ENCODE results near the gene CST6.
A peak's percentile ranks its signal among the peaks of the same experiment; 100 is the strongest.

The CST6 gene, protein sequence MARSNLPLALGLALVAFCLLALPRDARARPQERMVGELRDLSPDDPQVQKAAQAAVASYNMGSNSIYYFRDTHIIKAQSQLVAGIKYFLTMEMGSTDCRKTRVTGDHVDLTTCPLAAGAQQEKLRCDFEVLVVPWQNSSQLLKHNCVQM

DNA sequence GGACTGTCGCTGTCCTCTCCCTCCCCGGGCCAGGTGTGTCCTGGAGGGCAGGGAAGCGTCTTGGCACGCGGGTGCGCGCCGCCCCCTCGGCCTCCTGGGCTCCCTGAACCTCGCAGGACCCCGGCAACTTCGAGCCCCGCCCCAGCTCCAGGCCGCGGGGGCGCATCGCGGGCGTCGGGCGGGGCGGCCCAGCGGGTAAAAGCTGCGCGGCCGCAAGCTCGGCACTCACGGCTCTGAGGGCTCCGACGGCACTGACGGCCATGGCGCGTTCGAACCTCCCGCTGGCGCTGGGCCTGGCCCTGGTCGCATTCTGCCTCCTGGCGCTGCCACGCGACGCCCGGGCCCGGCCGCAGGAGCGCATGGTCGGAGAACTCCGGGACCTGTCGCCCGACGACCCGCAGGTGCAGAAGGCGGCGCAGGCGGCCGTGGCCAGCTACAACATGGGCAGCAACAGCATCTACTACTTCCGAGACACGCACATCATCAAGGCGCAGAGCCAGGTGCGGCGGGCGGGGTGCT is at the start of gene CST6:
CST6 (plus strand) TSS at position 224 of the 519 bp plus-strand sequence; CDS start at position 261, 37 bp downstream.
- H3K4me3 Mint-ChIP-seq, result no peak within 1 kb of the TSS
- peaks cover 2% of the 10 kb centered on the region for H3K27me3 Mint-ChIP-seq
- no peaks in the 10 kb centered on the region for H3K4me1 Mint-ChIP-seq
- no peaks in the 10 kb centered on the region for H3K36me3 Mint-ChIP-seq
- H3K27ac Mint-ChIP-seq, result no peak within 1 kb of the TSS
- H3K9me3 Mint-ChIP-seq, result no peaks in the 10 kb centered on the region

DNA sequence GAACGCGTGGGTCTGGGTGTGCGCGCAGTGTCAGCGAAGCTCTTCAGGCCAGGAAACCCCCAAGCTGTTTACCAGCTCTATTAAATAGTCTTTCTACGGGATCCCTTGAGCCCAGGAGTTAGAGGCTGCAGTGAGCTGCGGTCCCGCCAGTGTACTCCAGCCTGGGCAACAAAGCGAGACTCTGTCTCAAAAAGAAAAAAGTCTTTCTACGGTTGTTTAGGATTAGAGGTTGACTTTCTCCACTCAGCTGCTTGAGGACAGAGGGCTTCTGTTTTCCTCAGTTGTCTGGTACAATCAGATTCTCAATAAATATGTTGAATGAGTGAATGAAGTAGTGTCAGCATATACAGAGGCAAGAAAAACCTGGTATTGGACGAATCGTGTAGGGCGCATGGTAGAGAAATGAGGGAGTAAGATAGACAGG is 49.7 kb upstream of the CST6 start:
- peaks cover 17% of the 10 kb centered on the region for H3K36me3 Mint-ChIP-seq
- H3K4me3 Mint-ChIP-seq, result peak overlapping the region; percentile 94
- H3K4me1 Mint-ChIP-seq, result peaks cover 46% of the 10 kb centered on the region
- no peaks in the 10 kb centered on the region for H3K27me3 Mint-ChIP-seq
- H3K27ac Mint-ChIP-seq, result peak overlapping the region; percentile 90
- no peaks in the 10 kb centered on the region for H3K9me3 Mint-ChIP-seq

DNA sequence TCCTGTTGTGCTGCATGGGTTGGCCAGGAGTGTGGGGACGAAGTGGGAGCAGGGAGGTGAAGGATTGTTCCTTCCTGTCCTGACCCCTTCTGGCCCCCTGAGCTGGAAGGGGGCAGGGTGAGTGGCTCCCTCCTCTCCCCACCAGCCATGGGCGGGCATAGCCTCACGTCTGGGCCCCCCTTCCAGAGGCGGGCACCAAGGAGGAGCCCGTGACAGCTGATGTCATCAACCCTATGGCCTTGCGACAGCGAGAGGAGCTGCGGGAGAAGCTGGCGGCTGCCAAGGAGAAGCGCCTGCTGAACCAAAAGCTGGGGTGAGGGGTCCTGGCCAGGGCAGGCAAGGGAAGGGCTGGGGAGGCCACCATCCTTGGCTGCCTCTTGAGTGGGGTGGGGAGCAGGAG is 46.9 kb upstream of the CST6 start:
- Mint-ChIP-seq H3K36me3 (peaks cover 22% of the 10 kb centered on the region), H3K4me3 (no peak overlapping the region), H3K27me3 (no peaks in the 10 kb centered on the region), H3K27ac (no peak overlapping the region), H3K4me1 (peaks cover 39% of the 10 kb centered on the region), H3K9me3 (no peaks in the 10 kb centered on the region)

DNA sequence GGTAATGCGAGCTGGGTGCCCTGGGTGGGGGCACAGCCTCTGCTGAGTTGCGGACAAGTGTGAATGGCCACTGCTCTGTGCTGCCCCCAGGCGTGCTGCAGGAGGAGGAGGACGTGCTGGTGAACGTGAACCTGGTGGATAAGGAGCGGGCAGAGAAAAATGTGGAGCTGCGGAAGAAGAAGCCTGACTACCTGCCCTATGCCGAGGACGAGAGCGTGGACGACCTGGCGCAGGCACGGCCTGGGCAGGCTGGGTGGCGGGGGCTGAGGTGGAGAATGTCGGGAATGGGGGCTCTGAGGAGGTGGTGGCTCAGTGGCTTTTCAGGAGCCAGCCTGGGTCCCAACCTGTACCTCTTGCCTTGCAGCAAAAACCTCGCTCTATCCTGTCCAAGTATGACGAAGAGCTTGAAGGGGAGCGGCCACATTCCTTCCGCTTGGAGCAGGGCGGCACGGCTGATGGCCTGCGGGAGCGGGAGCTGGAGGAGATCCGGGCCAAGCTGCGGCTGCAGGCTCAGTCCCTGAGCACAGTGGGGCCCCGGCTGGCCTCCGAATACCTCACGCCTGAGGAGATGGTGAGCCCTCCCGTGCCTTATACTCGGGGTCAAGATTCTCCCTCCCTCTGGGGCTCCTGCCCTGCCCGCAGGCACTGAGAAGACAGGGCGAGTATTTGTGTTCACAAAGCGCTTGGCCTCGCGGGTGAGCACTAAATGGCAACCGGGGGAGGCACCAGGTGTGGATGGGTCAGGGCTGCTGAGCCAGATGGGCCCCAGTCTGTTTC is 45.6 kb upstream of the CST6 start:
- no peaks in the 10 kb centered on the region for H3K9me3 Mint-ChIP-seq
- H3K36me3 Mint-ChIP-seq, result peaks cover 22% of the 10 kb centered on the region
- peaks cover 41% of the 10 kb centered on the region for H3K4me1 Mint-ChIP-seq
- H3K27ac Mint-ChIP-seq, result no peak overlapping the region
- no peak overlapping the region for H3K4me3 Mint-ChIP-seq
- no peaks in the 10 kb centered on the region for H3K27me3 Mint-ChIP-seq

DNA sequence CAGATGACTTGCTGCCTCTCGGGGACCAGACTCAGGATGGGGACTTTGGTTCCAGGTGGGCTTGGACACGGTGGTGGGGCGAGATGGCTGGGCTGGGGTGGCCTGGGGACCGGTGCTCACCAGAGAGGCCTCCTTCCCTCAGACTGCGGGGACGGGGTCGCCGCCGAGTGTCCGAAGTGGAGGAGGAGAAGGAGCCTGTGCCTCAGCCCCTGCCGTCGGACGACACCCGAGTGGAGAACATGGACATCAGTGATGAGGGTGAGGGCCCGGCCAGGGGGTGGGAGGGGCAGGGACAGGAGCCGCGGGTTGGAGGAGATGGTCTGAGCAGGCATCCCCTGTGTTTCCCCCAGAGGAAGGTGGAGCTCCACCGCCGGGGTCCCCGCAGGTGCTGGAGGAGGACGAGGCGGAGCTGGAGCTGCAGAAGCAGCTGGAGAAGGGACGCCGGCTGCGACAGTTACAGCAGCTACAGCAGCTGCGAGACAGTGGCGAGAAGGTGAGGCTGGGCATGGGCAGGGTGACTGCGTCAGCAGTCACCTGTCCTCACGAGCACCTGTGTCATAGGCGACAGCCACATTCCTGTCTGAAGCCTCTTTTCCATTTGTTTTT is 44.4 kb upstream of the CST6 start:
- Mint-ChIP-seq H3K9me3 (no peaks in the 10 kb centered on the region), H3K27ac (no peak overlapping the region), H3K27me3 (no peaks in the 10 kb centered on the region), H3K36me3 (peaks cover 22% of the 10 kb centered on the region), H3K4me3 (no peak overlapping the region), H3K4me1 (peaks cover 38% of the 10 kb centered on the region)

DNA sequence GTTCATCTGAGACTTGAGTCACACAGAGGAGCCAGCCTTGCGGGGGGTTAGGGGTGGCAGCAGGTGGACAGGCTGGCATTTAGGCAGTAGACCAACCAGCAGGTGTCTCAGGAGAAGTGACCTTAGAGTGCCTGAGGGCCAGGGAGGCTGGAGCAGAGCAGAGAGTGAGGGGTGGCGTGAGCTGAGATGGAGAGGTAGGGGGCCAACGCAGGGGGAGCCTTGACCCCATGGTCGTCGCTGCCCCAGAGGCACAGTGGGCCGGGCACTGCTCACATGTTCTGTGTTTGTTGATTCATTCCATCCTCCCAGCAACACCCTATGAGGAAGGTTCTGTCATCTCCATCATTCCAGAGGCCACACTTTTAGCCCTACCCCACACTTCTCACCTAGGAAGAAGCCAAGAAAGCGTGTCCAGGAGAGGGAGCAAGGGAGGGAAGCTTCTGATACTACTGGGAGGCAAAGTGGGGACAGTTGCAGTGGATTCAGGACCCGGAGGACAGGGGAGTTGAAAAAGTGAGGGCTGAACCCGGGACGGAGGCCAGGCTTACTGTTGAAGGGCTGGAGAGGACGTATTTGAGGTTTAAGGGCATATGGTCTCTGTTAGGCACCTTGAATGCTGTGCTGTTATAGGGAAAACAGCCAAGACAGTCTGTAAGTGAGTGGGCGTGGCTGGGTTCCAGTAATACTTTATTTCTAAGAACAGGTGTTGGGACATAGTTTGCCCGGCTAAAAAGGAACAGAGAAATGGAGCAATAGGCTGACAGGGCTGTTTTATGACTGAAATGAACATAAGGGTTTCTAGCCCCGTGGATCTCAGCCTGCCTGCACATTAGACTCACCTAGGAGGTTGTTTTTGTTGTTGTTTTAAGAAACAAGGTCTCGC is 43.0 kb upstream of the CST6 start:
- peaks cover 24% of the 10 kb centered on the region for H3K4me1 Mint-ChIP-seq
- H3K9me3 Mint-ChIP-seq, result no peaks in the 10 kb centered on the region
- H3K27ac Mint-ChIP-seq, result peak overlapping the region; percentile 41
- no peak overlapping the region for H3K4me3 Mint-ChIP-seq
- peaks cover 17% of the 10 kb centered on the region for H3K36me3 Mint-ChIP-seq
- no peaks in the 10 kb centered on the region for H3K27me3 Mint-ChIP-seq

DNA sequence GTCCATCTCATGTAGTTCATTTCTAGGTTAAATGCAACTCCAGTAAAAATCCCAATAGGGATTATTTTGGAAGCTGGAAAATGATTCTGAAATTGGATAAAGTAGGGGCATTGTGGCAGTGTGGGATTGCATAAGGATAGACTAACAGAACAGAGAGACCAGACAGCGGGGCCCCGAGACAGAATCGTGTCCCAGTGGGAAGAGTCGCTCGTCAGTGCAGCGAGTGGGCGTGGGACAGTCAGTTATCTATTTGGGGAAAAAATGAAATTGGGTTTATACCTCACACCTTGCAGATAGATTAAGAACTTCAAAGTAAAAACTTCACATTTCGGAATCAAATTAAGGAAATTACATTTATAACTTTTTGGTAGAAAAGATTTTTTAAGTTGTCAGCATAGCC is 39.7 kb upstream of the CST6 start:
- Mint-ChIP-seq H3K9me3 (no peaks in the 10 kb centered on the region), H3K27me3 (no peaks in the 10 kb centered on the region), H3K27ac (peak overlapping the region; percentile 52), H3K36me3 (peaks cover 15% of the 10 kb centered on the region), H3K4me3 (no peak overlapping the region), H3K4me1 (peaks cover 25% of the 10 kb centered on the region)

DNA sequence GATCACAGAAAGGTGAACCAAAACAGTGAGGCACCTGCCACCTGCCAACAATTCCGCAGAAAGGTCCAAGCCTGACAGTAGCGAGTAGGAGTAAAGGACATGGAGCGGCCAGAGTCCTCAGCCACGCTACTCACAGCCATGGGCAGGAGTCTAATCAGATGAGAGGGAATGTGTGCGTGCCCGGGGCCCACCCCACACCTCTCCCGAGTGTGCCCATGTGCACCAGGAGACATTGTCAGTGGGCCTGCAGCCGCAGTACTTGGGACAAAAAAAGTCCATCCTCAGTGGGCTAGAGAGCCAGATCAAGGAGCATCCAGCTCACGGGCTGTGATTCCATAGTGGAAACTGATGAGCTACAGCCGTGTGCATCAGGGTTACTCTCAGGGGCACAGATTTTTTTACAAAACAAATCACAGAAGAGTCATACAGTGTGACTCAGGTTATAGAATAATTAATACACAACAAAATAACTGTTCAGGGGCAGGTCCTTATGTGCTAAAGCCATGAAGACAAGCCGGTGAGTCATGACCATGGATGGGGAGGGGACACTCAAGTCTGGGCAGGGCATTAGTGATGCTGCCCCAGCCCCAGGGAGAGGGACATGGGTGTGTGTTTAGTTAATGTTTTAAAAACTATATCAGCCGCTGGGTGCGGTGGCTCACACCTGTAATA is 38.2 kb upstream of the CST6 start:
- Mint-ChIP-seq H3K27me3 (no peaks in the 10 kb centered on the region), H3K4me3 (no peak overlapping the region), H3K27ac (peak overlapping the region; percentile 68), H3K9me3 (no peaks in the 10 kb centered on the region), H3K4me1 (peaks cover 19% of the 10 kb centered on the region), H3K36me3 (peaks cover 10% of the 10 kb centered on the region)

DNA sequence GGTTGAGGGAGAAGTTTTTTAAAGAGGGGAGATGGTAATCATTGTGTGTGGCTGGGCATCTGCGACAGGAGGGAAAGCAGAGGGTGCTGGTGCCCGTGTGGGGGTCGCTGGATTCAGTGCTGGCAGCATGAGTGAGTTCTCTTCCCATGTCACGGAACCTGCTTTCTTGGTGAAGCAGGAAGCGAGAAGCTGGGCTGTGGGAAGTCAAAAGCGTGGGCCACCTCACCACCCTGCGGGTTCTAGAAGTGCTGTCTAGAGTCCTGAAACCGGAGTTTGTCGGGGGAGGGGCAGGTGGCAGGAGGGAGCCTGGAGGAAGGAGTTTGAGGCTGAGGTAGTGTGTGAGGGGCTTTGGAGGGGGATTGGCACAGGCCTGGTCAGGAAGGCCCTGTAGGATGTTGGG is 36.0 kb upstream of the CST6 start:
- Mint-ChIP-seq H3K36me3 (peaks cover 10% of the 10 kb centered on the region), H3K27me3 (no peaks in the 10 kb centered on the region), H3K4me1 (peaks cover 13% of the 10 kb centered on the region), H3K27ac (peak overlapping the region; percentile 68), H3K4me3 (no peak overlapping the region), H3K9me3 (no peaks in the 10 kb centered on the region)

DNA sequence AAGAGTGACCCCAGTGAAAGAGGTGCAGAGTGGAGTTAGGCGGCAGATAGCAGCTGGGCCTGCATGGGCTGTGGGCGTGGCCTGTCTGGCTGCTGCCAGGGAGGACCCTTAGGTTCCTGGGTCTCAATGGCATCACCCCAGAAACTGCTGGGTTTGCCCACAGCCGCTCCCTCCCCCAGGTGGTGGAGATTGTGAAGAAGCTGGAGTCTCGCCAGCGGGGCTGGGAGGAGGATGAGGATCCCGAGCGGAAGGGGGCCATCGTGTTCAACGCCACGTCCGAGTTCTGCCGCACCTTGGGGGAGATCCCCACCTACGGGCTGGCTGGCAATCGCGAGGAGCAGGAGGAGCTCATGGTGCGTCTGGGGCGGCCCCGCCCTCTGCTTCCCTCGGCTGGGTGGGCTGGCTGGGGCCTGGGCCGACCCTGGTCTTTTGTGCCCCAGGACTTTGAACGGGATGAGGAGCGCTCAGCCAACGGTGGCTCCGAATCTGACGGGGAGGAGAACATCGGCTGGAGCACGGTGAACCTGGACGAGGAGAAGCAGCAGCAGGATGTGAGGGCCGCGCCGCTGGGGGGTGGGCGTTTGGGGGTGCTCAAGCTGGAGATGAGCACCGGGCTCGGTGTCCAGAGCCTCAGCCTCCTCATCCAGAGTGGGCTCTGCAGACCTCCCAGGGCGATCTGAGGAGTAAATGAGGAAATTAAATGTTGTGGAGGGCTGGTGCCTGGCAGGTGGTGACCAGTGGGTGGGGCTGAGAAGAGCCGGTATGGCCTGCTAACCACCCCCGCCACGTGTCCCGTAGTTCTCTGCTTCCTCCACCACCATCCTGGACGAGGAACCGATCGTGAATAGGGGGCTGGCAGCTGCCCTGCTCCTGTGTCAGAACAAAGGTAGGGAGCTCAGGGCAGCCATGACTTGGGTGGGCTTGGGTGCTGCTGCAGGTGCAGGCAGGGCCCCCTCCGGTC is 35.3 kb upstream of the CST6 start:
- no peak overlapping the region for H3K27ac Mint-ChIP-seq
- H3K4me1 Mint-ChIP-seq, result peaks cover 13% of the 10 kb centered on the region
- no peaks in the 10 kb centered on the region for H3K27me3 Mint-ChIP-seq
- no peak overlapping the region for H3K4me3 Mint-ChIP-seq
- no peaks in the 10 kb centered on the region for H3K9me3 Mint-ChIP-seq
- H3K36me3 Mint-ChIP-seq, result peaks cover 9% of the 10 kb centered on the region

DNA sequence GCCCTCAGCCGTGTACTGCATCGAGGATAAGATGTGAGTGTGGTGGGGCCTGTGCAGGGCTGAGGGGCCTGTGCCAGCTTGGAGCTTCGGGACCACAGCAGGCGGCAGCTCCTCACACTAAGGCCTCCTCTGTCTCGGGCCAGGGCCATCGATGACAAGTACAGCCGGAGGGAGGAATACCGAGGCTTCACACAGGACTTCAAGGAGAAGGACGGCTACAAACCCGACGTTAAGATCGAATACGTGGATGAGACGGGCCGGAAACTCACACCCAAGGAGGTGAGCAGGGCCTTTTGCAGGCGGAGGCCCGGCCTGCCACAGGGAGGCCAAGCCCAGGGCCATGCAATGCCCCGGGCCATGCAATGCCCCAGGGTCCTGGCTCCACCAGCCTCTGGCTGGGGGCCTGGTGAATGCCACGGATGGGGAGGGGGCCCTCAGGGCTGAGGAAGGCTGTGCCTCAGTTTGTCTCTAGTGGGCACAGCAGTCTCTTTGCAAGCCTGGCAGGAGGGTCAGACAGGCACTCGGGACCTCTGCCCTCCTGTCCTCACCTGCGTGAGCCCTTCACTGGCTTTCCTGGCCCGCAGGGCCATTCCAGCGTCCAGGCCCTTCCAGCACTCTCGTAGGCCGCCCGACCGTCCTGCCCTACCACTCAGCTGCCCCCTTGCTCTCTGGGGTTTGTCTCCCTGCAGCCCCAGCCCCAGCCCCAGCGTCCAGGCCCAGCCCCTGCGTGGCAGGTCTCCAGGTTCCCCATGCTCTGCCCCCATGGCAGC is 34.0 kb upstream of the CST6 start:
- H3K27ac Mint-ChIP-seq, result no peak overlapping the region
- H3K4me3 Mint-ChIP-seq, result no peak overlapping the region
- no peaks in the 10 kb centered on the region for H3K9me3 Mint-ChIP-seq
- H3K4me1 Mint-ChIP-seq, result peaks cover 6% of the 10 kb centered on the region
- peaks cover 5% of the 10 kb centered on the region for H3K36me3 Mint-ChIP-seq
- no peaks in the 10 kb centered on the region for H3K27me3 Mint-ChIP-seq

DNA sequence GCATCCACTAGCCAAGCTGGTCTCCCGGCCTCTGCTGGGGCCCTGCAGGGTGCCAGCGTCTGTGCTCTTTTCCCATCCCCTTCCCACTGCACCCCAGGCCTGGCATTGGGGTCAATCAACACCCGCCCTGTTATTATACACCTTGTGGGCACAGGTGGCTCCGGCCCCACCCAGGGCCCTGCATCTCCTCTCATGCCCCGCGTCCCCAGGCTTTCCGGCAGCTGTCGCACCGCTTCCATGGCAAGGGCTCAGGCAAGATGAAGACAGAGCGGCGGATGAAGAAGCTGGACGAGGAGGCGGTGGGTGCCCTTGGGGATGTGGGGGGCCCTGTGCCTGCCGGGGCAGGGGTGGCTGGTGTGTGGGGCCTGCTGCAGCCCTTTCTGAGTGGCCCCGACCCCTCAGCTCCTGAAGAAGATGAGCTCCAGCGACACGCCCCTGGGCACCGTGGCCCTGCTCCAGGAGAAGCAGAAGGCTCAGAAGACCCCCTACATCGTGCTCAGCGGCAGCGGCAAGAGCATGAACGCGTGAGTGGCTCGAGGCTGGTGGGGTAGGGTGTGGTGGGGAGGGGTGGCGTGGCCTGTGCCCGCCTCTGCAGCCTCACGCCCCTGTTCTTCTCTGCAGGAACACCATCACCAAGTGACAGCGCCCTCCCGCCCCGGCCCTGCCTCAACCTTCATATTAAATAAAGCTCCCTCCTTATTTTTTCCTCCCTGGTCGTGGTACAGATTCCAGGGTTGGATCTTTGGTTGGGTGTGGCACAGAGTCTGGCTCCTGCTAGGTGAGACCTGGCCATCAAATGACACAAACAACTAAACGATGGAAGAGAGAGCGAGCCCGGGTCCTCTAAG is 33.2 kb upstream of the CST6 start:
- Mint-ChIP-seq H3K36me3 (peaks cover 2% of the 10 kb centered on the region), H3K27me3 (no peaks in the 10 kb centered on the region), H3K27ac (no peak overlapping the region), H3K4me1 (peaks cover 6% of the 10 kb centered on the region), H3K4me3 (no peak overlapping the region), H3K9me3 (no peaks in the 10 kb centered on the region)

DNA sequence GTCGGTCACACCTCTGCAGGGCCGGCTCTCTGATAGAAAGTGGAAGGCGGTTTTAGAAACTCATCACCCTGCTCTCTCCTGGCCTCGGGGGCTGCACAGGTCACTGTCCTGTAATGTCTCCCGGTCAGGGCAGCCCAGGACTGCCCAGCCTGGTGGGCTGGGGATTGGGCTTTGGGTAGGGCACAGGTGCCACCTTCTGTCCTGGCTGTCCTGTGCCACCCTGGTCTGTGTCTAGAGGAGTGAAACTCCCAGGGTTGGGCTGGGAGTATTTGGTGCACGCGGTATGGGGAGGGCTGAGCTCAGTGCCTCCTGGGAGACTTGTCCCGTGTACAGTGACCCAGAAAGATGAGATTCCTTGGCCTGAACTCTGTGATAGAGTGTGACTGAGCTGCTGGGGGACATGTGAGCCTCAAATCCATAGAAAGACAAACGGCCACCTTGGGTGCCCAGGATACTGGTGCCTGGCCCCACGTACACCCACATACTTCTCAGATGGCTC is 32.5 kb upstream of the CST6 start:
- no peak overlapping the region for H3K4me3 Mint-ChIP-seq
- H3K27me3 Mint-ChIP-seq, result no peaks in the 10 kb centered on the region
- H3K4me1 Mint-ChIP-seq, result peaks cover 6% of the 10 kb centered on the region
- H3K9me3 Mint-ChIP-seq, result no peaks in the 10 kb centered on the region
- H3K27ac Mint-ChIP-seq, result no peak overlapping the region
- peaks cover 2% of the 10 kb centered on the region for H3K36me3 Mint-ChIP-seq
